ENCODE results near the gene ARHGAP26. TPM values are rescaled to one million over a fixed set of nuclear protein-coding genes. Genes with fewer than 3 reads are reported as not detected.

Gene ARHGAP26
- total and polyA plus RNA-seq, 5 donors from 2014 or later: 2.8 to 40.5 (median 5.4) TPM

DNA sequence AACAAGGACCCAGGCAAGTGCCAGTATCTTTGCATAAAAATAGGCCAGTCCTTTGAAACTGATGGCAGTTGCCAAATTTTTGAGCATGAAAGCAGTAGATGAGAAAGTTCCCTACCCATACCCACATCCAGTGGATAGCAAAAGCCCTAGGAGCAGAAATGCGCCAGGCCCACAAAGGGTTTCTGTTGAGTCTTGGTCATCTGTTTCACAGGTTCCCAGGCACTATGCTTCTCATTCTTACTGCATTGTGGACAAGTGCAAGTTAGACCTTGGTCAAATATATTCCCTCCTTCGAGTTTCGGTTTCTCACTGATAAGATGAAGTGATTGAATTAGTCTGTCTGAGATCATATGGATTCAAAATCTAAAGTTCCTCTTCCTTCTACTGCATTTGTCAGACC is 481.0 kb downstream of the ARHGAP26 start:
- no peak for DNase-seq
- Histone ChIP-seq H3K36me3 (ENCODE audit: control insufficient read depth, insufficient read depth, low read length) (no peaks in the 10 kb centered on the region), H3K27ac (ENCODE audit: insufficient read depth, low read length, poor library complexity, severe bottlenecking) (no peak overlapping the region), H3K4me1 (ENCODE audit: control insufficient read depth, insufficient read depth, low read length, poor library complexity, severe bottlenecking) (no peaks in the 10 kb centered on the region), H3K9me3 (ENCODE audit: control insufficient read depth in 2 of 2, low read length in 2 of 2) (no peaks in the 10 kb centered on the region), H3K27me3 (ENCODE audit: control insufficient read depth, insufficient read depth, low read length) (no peaks in the 10 kb centered on the region), H3K4me3 (ENCODE audit: low read depth, low read length) (no peak overlapping the region)
- Mint-ChIP-seq H3K4me1 (no peaks in the 10 kb centered on the region), H3K27me3 (peaks cover 5% of the 10 kb centered on the region), H3K36me3 (no peaks in the 10 kb centered on the region), H3K9me3 (peaks cover 0 to 2% (median 0%) of the 10 kb centered on the region in 7 donors), H3K27ac (no peak overlapping the region), H3K4me3 (no peak overlapping the region)
- ATAC-seq (ENCODE audit: low read depth in 2 of 2): no peak

DNA sequence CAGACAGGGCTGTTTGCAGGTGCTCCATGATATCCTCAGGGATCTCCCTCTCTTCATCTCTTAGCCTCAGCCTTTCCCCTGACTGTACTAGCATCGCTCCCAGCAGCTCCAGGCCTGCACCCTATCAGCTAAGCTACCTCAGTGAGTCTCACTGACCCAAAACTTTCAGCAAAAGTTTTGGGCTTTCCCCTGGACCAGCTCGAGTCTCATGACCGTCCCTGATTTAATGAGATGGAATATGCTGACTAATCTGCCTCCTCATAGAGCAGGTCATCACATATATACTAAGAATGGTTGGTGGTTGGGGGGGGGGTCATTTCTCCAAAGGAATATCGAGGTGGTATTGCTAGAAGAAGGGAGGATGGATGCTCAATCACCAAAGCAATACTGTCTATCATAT is 481.8 kb downstream of the ARHGAP26 start:
- no peaks in the 10 kb centered on the region for H3K9me3 ChIP-seq (ENCODE audit: control insufficient read depth in 2 of 2, low read length in 2 of 2)
- no peaks in the 10 kb centered on the region for H3K36me3 ChIP-seq (ENCODE audit: control insufficient read depth, insufficient read depth, low read length)
- Mint-ChIP-seq H3K27me3 (peaks cover 5% of the 10 kb centered on the region), H3K4me3 (no peak overlapping the region), H3K4me1 (no peaks in the 10 kb centered on the region), H3K36me3 (no peaks in the 10 kb centered on the region), H3K9me3 (peaks cover 0 to 2% (median 0%) of the 10 kb centered on the region in 7 donors), H3K27ac (no peak overlapping the region)
- no peak overlapping the region for H3K27ac ChIP-seq (ENCODE audit: insufficient read depth, low read length, poor library complexity, severe bottlenecking)
- no peaks in the 10 kb centered on the region for H3K4me1 ChIP-seq (ENCODE audit: control insufficient read depth, insufficient read depth, low read length, poor library complexity, severe bottlenecking)
- no peak overlapping the region for H3K4me3 ChIP-seq (ENCODE audit: low read depth, low read length)
- no peak for DNase-seq
- no peak for ATAC-seq (ENCODE audit: low read depth in 2 of 2)
- no peaks in the 10 kb centered on the region for H3K27me3 ChIP-seq (ENCODE audit: control insufficient read depth, insufficient read depth, low read length)

DNA sequence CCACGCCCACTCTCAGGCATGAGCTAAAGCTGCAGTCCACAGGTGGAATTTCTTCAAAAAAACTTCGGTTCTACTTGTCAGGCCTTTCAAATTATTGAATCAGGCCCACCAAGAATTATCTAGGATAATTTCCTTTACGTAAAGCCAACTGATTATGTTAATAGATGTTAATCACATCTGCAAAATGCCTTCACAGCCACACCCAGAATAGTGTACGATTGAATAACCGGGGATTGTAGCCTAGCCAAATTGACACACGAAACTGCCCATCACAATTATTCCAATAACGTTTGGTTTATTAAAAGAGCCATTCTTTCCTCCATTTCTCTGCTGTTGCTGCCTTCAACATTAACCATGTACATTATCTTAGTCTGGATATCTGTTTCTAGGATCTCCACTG is 484.6 kb downstream of the ARHGAP26 start:
- DNase-seq (no peak), ATAC-seq (ENCODE audit: low read depth in 2 of 2) (no peak)
- Mint-ChIP-seq H3K36me3 (no peaks in the 10 kb centered on the region), H3K4me1 (no peaks in the 10 kb centered on the region), H3K9me3 (no peaks in the 10 kb centered on the region), H3K4me3 (no peak overlapping the region), H3K27me3 (peaks cover 5% of the 10 kb centered on the region), H3K27ac (no peak overlapping the region)
- no peak overlapping the region for H3K27ac ChIP-seq (ENCODE audit: insufficient read depth, low read length, poor library complexity, severe bottlenecking)
- H3K36me3 ChIP-seq (ENCODE audit: control insufficient read depth, insufficient read depth, low read length): no peaks in the 10 kb centered on the region
- H3K4me3 ChIP-seq (ENCODE audit: low read depth, low read length): no peak overlapping the region
- no peaks in the 10 kb centered on the region for H3K9me3 ChIP-seq (ENCODE audit: control insufficient read depth in 2 of 2, low read length in 2 of 2)
- no peaks in the 10 kb centered on the region for H3K4me1 ChIP-seq (ENCODE audit: control insufficient read depth, insufficient read depth, low read length, poor library complexity, severe bottlenecking)
- H3K27me3 ChIP-seq (ENCODE audit: control insufficient read depth, insufficient read depth, low read length): no peaks in the 10 kb centered on the region

DNA sequence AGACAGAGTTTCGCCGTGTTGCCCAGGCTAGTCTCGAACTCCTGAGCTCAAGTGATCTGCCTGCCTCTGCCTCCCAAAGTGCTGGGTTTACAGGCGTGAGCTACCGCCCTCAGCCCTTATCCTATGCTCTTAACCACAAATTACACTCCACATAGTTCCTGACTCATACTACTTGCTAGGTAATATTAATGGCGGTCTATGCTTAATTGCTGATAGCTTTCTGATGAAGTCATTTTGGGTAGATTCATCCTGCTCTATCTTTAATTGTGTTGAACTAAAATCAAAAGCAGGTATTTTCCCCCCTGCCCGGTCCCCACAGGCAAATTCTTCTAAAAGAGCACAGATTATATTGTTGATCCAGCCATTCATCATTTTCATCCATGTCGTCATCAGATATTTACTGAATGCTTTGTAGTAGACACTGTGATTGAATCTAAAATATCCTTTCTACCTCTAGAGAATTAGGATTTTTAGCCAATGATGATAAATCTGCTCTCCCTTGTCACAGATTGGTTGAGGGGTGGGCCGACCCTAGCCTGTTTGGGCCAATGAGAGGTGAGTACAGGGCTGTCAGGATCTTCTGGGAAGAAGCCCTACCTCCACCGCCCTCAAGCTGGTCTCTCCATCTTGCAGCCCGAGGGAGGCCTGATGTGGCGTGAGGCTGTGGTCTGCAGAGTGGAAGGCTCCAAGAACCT is 488.5 kb downstream of the ARHGAP26 start:
- peak overlapping the region in 1 of 3 donors; percentile 20 for H3K27ac Mint-ChIP-seq
- no peaks in the 10 kb centered on the region for H3K9me3 Mint-ChIP-seq
- no peak overlapping the region for H3K4me3 ChIP-seq (ENCODE audit: low read depth, low read length)
- H3K36me3 Mint-ChIP-seq: no peaks in the 10 kb centered on the region
- H3K4me1 Mint-ChIP-seq: no peaks in the 10 kb centered on the region
- DNase-seq (no peak), ATAC-seq (ENCODE audit: low read depth in 2 of 2) (no peak)
- H3K9me3 ChIP-seq (ENCODE audit: control insufficient read depth in 2 of 2, low read length in 2 of 2): no peaks in the 10 kb centered on the region
- no peaks in the 10 kb centered on the region for H3K27me3 Mint-ChIP-seq
- H3K4me3 Mint-ChIP-seq: no peak overlapping the region
- H3K27ac ChIP-seq (ENCODE audit: insufficient read depth, low read length, poor library complexity, severe bottlenecking): no peak overlapping the region
- no peaks in the 10 kb centered on the region for H3K27me3 ChIP-seq (ENCODE audit: control insufficient read depth, insufficient read depth, low read length)
- no peaks in the 10 kb centered on the region for H3K4me1 ChIP-seq (ENCODE audit: control insufficient read depth, insufficient read depth, low read length, poor library complexity, severe bottlenecking)
- no peaks in the 10 kb centered on the region for H3K36me3 ChIP-seq (ENCODE audit: control insufficient read depth, insufficient read depth, low read length)

DNA sequence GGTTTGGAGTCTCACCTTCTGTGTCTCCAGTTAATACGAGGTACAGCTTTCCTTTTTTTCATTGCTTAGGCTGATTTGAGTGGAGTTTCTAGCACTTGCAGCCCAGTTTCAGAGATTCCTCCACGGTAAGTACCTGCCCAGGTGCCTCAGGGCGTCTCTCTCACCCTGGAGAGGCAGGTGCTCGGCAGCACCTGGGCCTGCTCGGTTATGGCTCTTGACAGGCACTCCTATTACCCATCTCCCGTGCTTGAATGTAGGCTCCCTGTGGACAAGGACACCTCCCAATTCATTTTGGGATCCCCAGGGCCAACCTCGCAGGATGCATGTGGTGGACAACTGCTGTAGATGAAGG is 489.1 kb downstream of the ARHGAP26 start:
- Histone ChIP-seq H3K4me3 (ENCODE audit: low read depth, low read length) (no peak overlapping the region), H3K27ac (ENCODE audit: insufficient read depth, low read length, poor library complexity, severe bottlenecking) (no peak overlapping the region), H3K9me3 (ENCODE audit: control insufficient read depth in 2 of 2, low read length in 2 of 2) (no peaks in the 10 kb centered on the region), H3K27me3 (ENCODE audit: control insufficient read depth, insufficient read depth, low read length) (no peaks in the 10 kb centered on the region), H3K4me1 (ENCODE audit: control insufficient read depth, insufficient read depth, low read length, poor library complexity, severe bottlenecking) (no peaks in the 10 kb centered on the region), H3K36me3 (ENCODE audit: control insufficient read depth, insufficient read depth, low read length) (no peaks in the 10 kb centered on the region)
- no peak for ATAC-seq (ENCODE audit: low read depth in 2 of 2)
- H3K27ac Mint-ChIP-seq: no peak overlapping the region
- no peaks in the 10 kb centered on the region for H3K36me3 Mint-ChIP-seq
- no peaks in the 10 kb centered on the region for H3K4me1 Mint-ChIP-seq
- H3K9me3 Mint-ChIP-seq: no peaks in the 10 kb centered on the region
- no peaks in the 10 kb centered on the region for H3K27me3 Mint-ChIP-seq
- DNase-seq: no peak
- no peak overlapping the region for H3K4me3 Mint-ChIP-seq

DNA sequence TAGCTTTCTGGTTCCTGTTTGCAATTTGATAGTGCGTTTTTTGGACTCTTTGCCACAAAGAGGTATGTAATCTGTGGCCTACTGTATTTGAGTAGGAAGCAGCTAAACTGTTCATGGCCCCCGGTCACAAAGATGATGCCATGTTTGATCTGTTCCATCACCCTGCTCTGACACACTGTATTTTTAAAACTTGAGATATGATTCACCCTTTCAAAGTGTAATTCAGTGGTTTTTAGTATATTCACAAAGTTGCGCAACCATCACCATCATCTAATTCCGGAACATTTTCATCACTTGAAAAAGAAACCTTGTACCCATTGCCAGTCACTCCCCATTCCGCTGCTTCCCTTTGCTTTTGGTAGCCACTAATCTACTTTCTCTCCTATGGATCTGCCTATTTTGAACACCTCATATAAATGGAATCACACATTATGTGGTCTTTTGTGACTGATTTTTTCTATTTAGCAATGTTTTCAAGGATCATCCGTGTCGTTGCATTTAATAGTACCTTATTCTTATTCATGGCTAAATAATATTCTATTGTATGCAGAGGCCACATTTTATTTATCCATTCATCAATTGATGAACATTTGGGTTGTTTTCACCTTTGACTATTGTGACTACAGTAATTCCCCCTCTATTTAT is 491.7 kb downstream of the ARHGAP26 start:
- Histone ChIP-seq H3K27me3 (ENCODE audit: control insufficient read depth, insufficient read depth, low read length) (no peaks in the 10 kb centered on the region), H3K4me3 (ENCODE audit: low read depth, low read length) (no peak overlapping the region), H3K36me3 (ENCODE audit: control insufficient read depth, insufficient read depth, low read length) (no peaks in the 10 kb centered on the region), H3K27ac (ENCODE audit: insufficient read depth, low read length, poor library complexity, severe bottlenecking) (no peak overlapping the region), H3K4me1 (ENCODE audit: control insufficient read depth, insufficient read depth, low read length, poor library complexity, severe bottlenecking) (no peaks in the 10 kb centered on the region), H3K9me3 (ENCODE audit: control insufficient read depth in 2 of 2, low read length in 2 of 2) (no peaks in the 10 kb centered on the region)
- Mint-ChIP-seq H3K4me1 (no peaks in the 10 kb centered on the region), H3K4me3 (no peak overlapping the region), H3K27me3 (no peaks in the 10 kb centered on the region), H3K9me3 (peaks cover 0 to 8% (median 5%) of the 10 kb centered on the region in 7 donors), H3K36me3 (no peaks in the 10 kb centered on the region), H3K27ac (no peak overlapping the region)
- no peak for DNase-seq
- ATAC-seq (ENCODE audit: low read depth in 2 of 2): no peak

DNA sequence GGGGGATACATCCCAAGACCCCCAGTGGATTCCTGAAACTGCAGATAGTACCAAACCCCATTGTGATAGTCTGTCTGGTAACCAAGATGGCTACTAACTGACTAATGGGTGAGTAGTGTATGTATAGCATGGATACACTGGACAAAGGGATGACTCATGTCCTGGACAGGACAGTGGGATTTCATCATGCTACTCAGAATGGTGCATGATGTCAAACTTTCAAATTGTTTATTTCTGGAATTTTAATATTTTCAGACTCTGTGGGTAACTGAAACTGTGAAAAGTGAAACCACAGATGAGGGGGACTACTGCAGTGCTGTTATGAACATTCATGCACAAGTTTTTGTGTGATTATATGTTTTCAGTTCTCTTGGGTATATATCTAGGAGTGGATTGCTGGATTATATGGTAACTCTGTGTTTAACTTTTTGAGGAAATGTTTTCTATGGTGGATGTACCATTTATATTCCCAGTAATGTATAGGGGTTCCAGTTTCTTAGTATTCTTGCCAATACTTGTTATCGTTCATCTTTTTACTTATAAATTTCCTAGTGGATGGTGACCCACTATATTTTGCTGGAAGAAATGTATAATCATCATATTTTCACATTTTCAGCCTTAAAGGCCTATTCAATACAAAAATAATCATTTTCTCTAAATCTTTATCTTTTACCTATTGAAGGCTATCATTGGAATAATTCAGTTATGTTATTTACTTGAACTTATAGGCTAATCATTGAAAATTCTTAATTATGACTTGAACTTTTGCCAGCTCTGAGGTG is 492.4 kb downstream of the ARHGAP26 start:
- peaks cover 2% of the 10 kb centered on the region for H3K27me3 Mint-ChIP-seq
- ATAC-seq (ENCODE audit: low read depth in 2 of 2) (no peak), DNase-seq (no peak)
- H3K9me3 ChIP-seq (ENCODE audit: control insufficient read depth in 2 of 2, low read length in 2 of 2): peaks cover 0 to 2% of the 10 kb centered on the region in 2 experiments
- no peaks in the 10 kb centered on the region for H3K4me1 ChIP-seq (ENCODE audit: control insufficient read depth, insufficient read depth, low read length, poor library complexity, severe bottlenecking)
- no peak overlapping the region for H3K27ac ChIP-seq (ENCODE audit: insufficient read depth, low read length, poor library complexity, severe bottlenecking)
- no peak overlapping the region for H3K4me3 Mint-ChIP-seq
- H3K27ac Mint-ChIP-seq: no peak overlapping the region
- no peaks in the 10 kb centered on the region for H3K27me3 ChIP-seq (ENCODE audit: control insufficient read depth, insufficient read depth, low read length)
- no peaks in the 10 kb centered on the region for H3K4me1 Mint-ChIP-seq
- peaks cover 0 to 14% (median 9%) of the 10 kb centered on the region in 7 donors for H3K9me3 Mint-ChIP-seq
- no peak overlapping the region for H3K4me3 ChIP-seq (ENCODE audit: low read depth, low read length)
- peaks cover under 1% of the 10 kb centered on the region for H3K36me3 Mint-ChIP-seq
- H3K36me3 ChIP-seq (ENCODE audit: control insufficient read depth, insufficient read depth, low read length): no peaks in the 10 kb centered on the region
